ENCODE data around the gene NRXN3.

Gene NRXN3

GRCh38 chr14:79627058-79627457 lies 1456.9 kb downstream of the NRXN3 start:
- H3K4me3 ChIP-seq (ENCODE audit: low read depth, low read length), result no peak overlapping the region
- DNase-seq (ENCODE audit: low read depth), result no peak
- no peak for TF ChIP-seq CTCF (IDR thresholded peaks at IDR 0.05; ENCODE audit: insufficient read depth, low read depth, low read length, missing control alignments)

- DNase-seq (ENCODE audit: low read depth), result no peak
- no peak for TF ChIP-seq CTCF (IDR thresholded peaks at IDR 0.05; ENCODE audit: insufficient read depth, low read depth, low read length, missing control alignments)
- H3K4me3 ChIP-seq (ENCODE audit: low read depth, low read length), result no peak overlapping the region
Observed at GRCh38 chr14:79629411-79630287, 1459.5 kb downstream of the NRXN3 start.

- H3K4me3 ChIP-seq (ENCODE audit: low read depth, low read length), result no peak overlapping the region
- DNase-seq (ENCODE audit: low read depth), result no peak
- no peak for TF ChIP-seq CTCF (IDR thresholded peaks at IDR 0.05; ENCODE audit: insufficient read depth, low read depth, low read length, missing control alignments)
Observed at GRCh38 chr14:79630288-79630960, 1460.3 kb downstream of the NRXN3 start.

- DNase-seq (ENCODE audit: low read depth), result no peak
Observed at GRCh38 chr14:79631276-79631675, 1461.1 kb downstream of the NRXN3 start.

GRCh38 chr14:79638672-79639266 lies 1468.6 kb downstream of the NRXN3 start:
- no peak for DNase-seq (ENCODE audit: low read depth)
- TF ChIP-seq CTCF (IDR thresholded peaks at IDR 0.05; ENCODE audit: insufficient read depth, low read depth, low read length, missing control alignments), result no peak
- no peak overlapping the region for H3K4me3 ChIP-seq (ENCODE audit: low read depth, low read length)

More at GRCh38 chr14:79631276-79631675, 1461.1 kb downstream of the NRXN3 start:
- no peak for TF ChIP-seq CTCF (IDR thresholded peaks at IDR 0.05; ENCODE audit: insufficient read depth, low read depth, low read length, missing control alignments)
- H3K4me3 ChIP-seq (ENCODE audit: low read depth, low read length), result no peak overlapping the region

- H3K4me3 ChIP-seq (ENCODE audit: low read depth, low read length), result no peak overlapping the region
- TF ChIP-seq CTCF (IDR thresholded peaks at IDR 0.05; ENCODE audit: insufficient read depth, low read depth, low read length, missing control alignments), result no peak
- DNase-seq (ENCODE audit: low read depth), result no peak
Observed at GRCh38 chr14:79639613-79640012, 1469.4 kb downstream of the NRXN3 start.
